Activated CD4-positive, alpha-beta T cell treated with anti-CD3 and anti-CD28 coated beads for 36 hours (primary cell): Measurements from ENCODE around the gene FAM114A2. TPM values are rescaled to one million over a fixed set of nuclear protein-coding genes. Genes with fewer than 3 reads are reported as not detected.

ENCODE experiments used
- ATAC-seq: fragments of 200-7000 bp; cut with Tn5 transposase; one replicate; pipeline ENCODE4 v1.10.0; 2021; ENCODE audit warnings: mild to moderate bottlenecking, moderate library complexity
- CTCF ChIA-PET: fragments of 350-600 bp; sonication (Branson Sonifier 250); formaldehyde crosslinking; loops from one replicate; lab custom pipeline; 2021; ENCODE audit warnings: antibody characterized with exemption; lab: Charles Lee
- POLR2A ChIA-PET: fragments of 350-600 bp; sonication (Branson Sonifier 250); formaldehyde crosslinking; loops from one replicate; lab custom pipeline; 2021; ENCODE audit warnings: antibody characterized with exemption, inconsistent platforms; lab: Charles Lee
- DNase-seq: peaks from one replicate; pipeline ENCODE4 v3.0.0-alpha.2; 2020
- H3K27ac Mint-ChIP-seq: one replicate; pipeline ENCODE4 v1.8.0; 2021; ENCODE audit warnings: mixed read lengths
- H3K27me3 Mint-ChIP-seq: one replicate; pipeline ENCODE4 v1.8.0; 2021; ENCODE audit warnings: mixed read lengths
- H3K36me3 Mint-ChIP-seq: one replicate; pipeline ENCODE4 v1.8.0; 2021; ENCODE audit warnings: low read depth, mixed read lengths
- H3K4me1 Mint-ChIP-seq: one replicate; pipeline ENCODE4 v1.8.0; 2021; ENCODE audit warnings: mixed read lengths
- H3K4me3 Mint-ChIP-seq: one replicate; pipeline ENCODE4 v1.8.0; 2021; ENCODE audit warnings: mild to moderate bottlenecking, moderate library complexity, mixed read lengths
- H3K9me3 Mint-ChIP-seq: one replicate; pipeline ENCODE4 v1.8.0; 2021; ENCODE audit warnings: low read depth, mixed read lengths
- intact Hi-C, 2 experiments: fragments of 100-400 bp; cut with DNase I in 1 of 2; cut with micrococcal nuclease in 1 of 2; formaldehyde crosslinking; loops; one replicate each; pipeline versions ENCODE4 v1.14.2 to v1.15.1; 2022 to 2024; cut with DNase I, micrococcal nuclease
- total RNA-seq, 2 experiments: library from RNA; stranded (reverse); gene quantifications; one replicate each; pipeline ENCODE4 v1.2.3, GENCODE V29; 2021

The FAM114A2 gene
- total RNA-seq, 2 experiments from 2014 or later, result 27.9 to 28.5 TPM

GRCh38 chr5:153985498-153985897, 53.2 kb downstream of the FAM114A2 start:
- Mint-ChIP-seq H3K27ac (no peak overlapping the region), H3K36me3 (no peaks in the 10 kb centered on the region), H3K4me1 (no peaks in the 10 kb centered on the region), H3K4me3 (no peak overlapping the region), H3K9me3 (no peaks in the 10 kb centered on the region), H3K27me3 (no peaks in the 10 kb centered on the region)
- DNase-seq (no peak), ATAC-seq (no peak)
- ChIA-PET POLR2A (no interaction called here), CTCF (interaction anchor here (1.3 to 3.3 kb wide), 3 partner anchors 11 to 662 kb away, joined by 3 to 13 read pairs (median 4); no protein-coding TSS in a partner anchor)
- intact Hi-C loops, result no loop called here

GRCh38 chr5:153983885-153984284, 54.8 kb downstream of the FAM114A2 start:
- POLR2A ChIA-PET, result no interaction called here
- CTCF ChIA-PET, result interaction anchor here (0.9 to 3.3 kb wide), 3 partner anchors 9 to 19 kb away, joined by 3 to 13 read pairs (median 9); no protein-coding TSS in a partner anchor

GRCh38 chr5:153981905-153982605, 56.7 kb downstream of the FAM114A2 start:
- CTCF ChIA-PET, result interaction anchor here (0.8 to 1.4 kb wide), 2 partner anchors 8 to 161 kb away, joined by 3 to 9 read pairs; no protein-coding TSS in a partner anchor
- H3K4me3 Mint-ChIP-seq, result no peak overlapping the region

More at GRCh38 chr5:153983885-153984284, 54.8 kb downstream of the FAM114A2 start:
- no peak for DNase-seq
- no peak overlapping the region for H3K27ac Mint-ChIP-seq
- H3K4me3 Mint-ChIP-seq, result no peak overlapping the region
- no peaks in the 10 kb centered on the region for H3K4me1 Mint-ChIP-seq
- H3K9me3 Mint-ChIP-seq, result no peaks in the 10 kb centered on the region
- H3K27me3 Mint-ChIP-seq, result no peaks in the 10 kb centered on the region
- intact Hi-C loops, result no loop called here
- no peak for ATAC-seq
- H3K36me3 Mint-ChIP-seq, result no peaks in the 10 kb centered on the region

GRCh38 chr5:153979028-153979783, 59.5 kb downstream of the FAM114A2 start:
- no peak for DNase-seq
- no peak overlapping the region for H3K27ac Mint-ChIP-seq
- no peak overlapping the region for H3K4me3 Mint-ChIP-seq
- ChIA-PET CTCF (interaction anchor here (1.2 kb wide), 1 partner anchor 14 kb away, joined by 7 read pairs; no protein-coding TSS in a partner anchor), POLR2A (no interaction called here)
- H3K4me1 Mint-ChIP-seq, result no peaks in the 10 kb centered on the region
- no peak for ATAC-seq
- H3K36me3 Mint-ChIP-seq, result no peaks in the 10 kb centered on the region
- H3K9me3 Mint-ChIP-seq, result no peaks in the 10 kb centered on the region
- intact Hi-C loops, result loop anchor here in 1 of 2 experiments (10.0 kb wide), 1 partner anchor 636 kb away; no protein-coding TSS in a partner anchor
- H3K27me3 Mint-ChIP-seq, result no peaks in the 10 kb centered on the region

More at GRCh38 chr5:153981905-153982605, 56.7 kb downstream of the FAM114A2 start:
- no peak for ATAC-seq
- Mint-ChIP-seq H3K27me3 (no peaks in the 10 kb centered on the region), H3K4me1 (no peaks in the 10 kb centered on the region), H3K9me3 (no peaks in the 10 kb centered on the region), H3K36me3 (no peaks in the 10 kb centered on the region), H3K27ac (no peak overlapping the region)
- no peak for DNase-seq
- intact Hi-C loops, result no loop called here
- POLR2A ChIA-PET, result no interaction called here

- H3K27ac Mint-ChIP-seq, result no peak overlapping the region
- no peaks in the 10 kb centered on the region for H3K9me3 Mint-ChIP-seq
- no peaks in the 10 kb centered on the region for H3K36me3 Mint-ChIP-seq
- ATAC-seq, result no peak
- intact Hi-C loops, result loop anchor here (1.0 to 10.0 kb wide), 10 partner anchors 98 to 666 kb away; no protein-coding TSS in a partner anchor
- no peak overlapping the region for H3K4me3 Mint-ChIP-seq
- no peaks in the 10 kb centered on the region for H3K27me3 Mint-ChIP-seq
- no peaks in the 10 kb centered on the region for H3K4me1 Mint-ChIP-seq
- CTCF ChIA-PET, result interaction anchor here (0.6 to 4.4 kb wide), 23 partner anchors 8 to 665 kb away, joined by 3 to 31 read pairs (median 5); no protein-coding TSS in a partner anchor
- DNase-seq, result no peak
- POLR2A ChIA-PET, result interaction anchor here (0.6 to 0.7 kb wide), 2 partner anchors 214 to 340 kb away, joined by 3 read pairs; no protein-coding TSS in a partner anchor
Observed at GRCh38 chr5:153974813-153975163, 63.9 kb downstream of the FAM114A2 start.

GRCh38 chr5:153974131-153974812, 64.4 kb downstream of the FAM114A2 start:
- no peaks in the 10 kb centered on the region for H3K36me3 Mint-ChIP-seq
- ATAC-seq (peak; percentile 55), DNase-seq (peak; percentile 50)
- no peak overlapping the region for H3K4me3 Mint-ChIP-seq
- no peak overlapping the region for H3K27ac Mint-ChIP-seq
- H3K27me3 Mint-ChIP-seq, result no peaks in the 10 kb centered on the region
- ChIA-PET POLR2A (interaction anchor here (0.6 to 0.7 kb wide), 2 partner anchors 214 to 341 kb away, joined by 3 read pairs; no protein-coding TSS in a partner anchor), CTCF (interaction anchor here (0.5 to 4.4 kb wide), 21 partner anchors 9 to 605 kb away, joined by 3 to 31 read pairs (median 5); no protein-coding TSS in a partner anchor)
- no peaks in the 10 kb centered on the region for H3K4me1 Mint-ChIP-seq
- no peaks in the 10 kb centered on the region for H3K9me3 Mint-ChIP-seq
- intact Hi-C loops, result loop anchor here (1.0 to 10.0 kb wide), 10 partner anchors 99 to 667 kb away; no protein-coding TSS in a partner anchor

GRCh38 chr5:153972240-153972639, 66.5 kb downstream of the FAM114A2 start:
- ChIA-PET POLR2A (no interaction called here), CTCF (no interaction called here)
- ATAC-seq (no peak), DNase-seq (no peak)
- Mint-ChIP-seq H3K4me3 (no peak overlapping the region), H3K27ac (no peak overlapping the region), H3K36me3 (no peaks in the 10 kb centered on the region), H3K4me1 (no peaks in the 10 kb centered on the region), H3K27me3 (no peaks in the 10 kb centered on the region), H3K9me3 (no peaks in the 10 kb centered on the region)
- intact Hi-C loops, result loop anchor here (5.0 to 10.0 kb wide), 4 partner anchors 210 to 643 kb away; no protein-coding TSS in a partner anchor

- Mint-ChIP-seq H3K27ac (no peak overlapping the region), H3K36me3 (no peaks in the 10 kb centered on the region), H3K4me3 (no peak overlapping the region), H3K4me1 (no peaks in the 10 kb centered on the region), H3K9me3 (no peaks in the 10 kb centered on the region), H3K27me3 (peaks cover 4% of the 10 kb centered on the region)
- ChIA-PET POLR2A (no interaction called here), CTCF (no interaction called here)
- DNase-seq (no peak), ATAC-seq (no peak)
- intact Hi-C loops, result loop anchor here (5.0 to 10.0 kb wide), 4 partner anchors 212 to 644 kb away; no protein-coding TSS in a partner anchor
Observed at GRCh38 chr5:153970496-153970895, 68.2 kb downstream of the FAM114A2 start.

GRCh38 chr5:153969563-153969895, 69.2 kb downstream of the FAM114A2 start:
- H3K9me3 Mint-ChIP-seq, result no peaks in the 10 kb centered on the region
- intact Hi-C loops, result loop anchor here in 1 of 2 experiments (5.0 to 10.0 kb wide), 2 partner anchors 475 to 1437 kb away; partner anchors contain the start of gene GRIA1
- no peak overlapping the region for H3K4me3 Mint-ChIP-seq
- peaks cover 4% of the 10 kb centered on the region for H3K27me3 Mint-ChIP-seq
- H3K36me3 Mint-ChIP-seq, result no peaks in the 10 kb centered on the region
- no peaks in the 10 kb centered on the region for H3K4me1 Mint-ChIP-seq
- DNase-seq (no peak), ATAC-seq (no peak)
- no peak overlapping the region for H3K27ac Mint-ChIP-seq
- ChIA-PET CTCF (interaction anchor here (0.6 to 1.5 kb wide), 2 partner anchors 64 to 147 kb away, joined by 3 read pairs; no protein-coding TSS in a partner anchor), POLR2A (no interaction called here)

GRCh38 chr5:153968761-153969562, 69.7 kb downstream of the FAM114A2 start:
- Mint-ChIP-seq H3K4me1 (no peaks in the 10 kb centered on the region), H3K36me3 (no peaks in the 10 kb centered on the region), H3K4me3 (no peak overlapping the region), H3K27me3 (peaks cover 4% of the 10 kb centered on the region), H3K9me3 (no peaks in the 10 kb centered on the region), H3K27ac (no peak overlapping the region)
- DNase-seq (no peak), ATAC-seq (no peak)
- ChIA-PET POLR2A (no interaction called here), CTCF (interaction anchor here (0.6 to 1.5 kb wide), 2 partner anchors 64 to 147 kb away, joined by 3 read pairs; no protein-coding TSS in a partner anchor)
- intact Hi-C loops, result loop anchor here in 1 of 2 experiments (5.0 to 10.0 kb wide), 2 partner anchors 474 to 1437 kb away; partner anchors contain the start of gene GRIA1
